Measurements from ENCODE around the gene EFNA4. TPM values are rescaled to one million over a fixed set of nuclear protein-coding genes. Genes with fewer than 3 reads are reported as not detected.
"Not testable (repeated sequence)": the region's sequence is repeated elsewhere in the genome, so short reads cannot be mapped to it uniquely, and the experiment has no call there.

The EFNA4 gene
- total RNA-seq, 2 donors from 2014 or later, result 23.0 to 33.5 TPM

DNA sequence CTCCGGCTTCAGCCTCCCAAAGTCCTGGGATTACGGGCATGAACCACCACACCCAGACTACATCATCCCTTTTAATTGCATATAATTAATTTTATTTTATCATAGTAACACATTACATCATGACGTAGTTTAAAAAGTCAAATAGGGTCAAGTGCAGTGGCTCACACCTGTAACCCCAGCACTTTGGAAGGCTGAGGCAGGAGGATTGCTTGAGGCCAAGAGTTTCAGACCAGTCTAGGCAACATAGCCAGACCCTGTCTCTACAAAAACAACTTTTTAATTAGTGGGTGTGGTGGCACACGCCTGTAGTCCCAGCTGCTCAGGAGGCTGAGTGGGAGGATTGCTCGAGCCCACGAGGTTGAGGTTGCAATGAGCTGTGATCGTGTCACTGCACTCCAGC lies 35.8 kb downstream of the EFNA4 start:
- DNase-seq (no peak), ATAC-seq (peak; percentile 61)
- intact Hi-C loops (cut with DNase I, micrococcal nuclease), result no loop called here

DNA sequence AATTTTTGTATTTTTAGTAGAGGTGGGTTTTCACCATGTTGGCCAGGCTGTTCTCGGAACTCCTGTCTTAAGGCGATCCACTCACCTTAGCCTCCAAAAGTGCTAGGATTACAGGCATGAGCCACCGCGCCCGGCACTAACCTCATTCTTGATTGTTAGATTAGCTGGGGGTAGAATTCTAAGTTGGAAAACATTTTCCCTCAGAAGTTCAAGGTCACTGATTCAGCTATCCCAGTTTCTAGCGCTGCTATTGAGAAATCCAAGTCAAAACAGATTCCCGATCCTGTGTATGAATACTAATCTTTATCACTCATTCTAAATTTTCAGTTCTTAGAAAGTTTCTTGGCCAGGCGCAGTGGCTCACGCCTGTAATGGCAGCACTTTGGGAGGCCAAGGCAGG lies 39.8 kb downstream of the EFNA4 start:
- ATAC-seq (no peak), DNase-seq (no peak)
- intact Hi-C loops (cut with DNase I, micrococcal nuclease), result no loop called here

DNA sequence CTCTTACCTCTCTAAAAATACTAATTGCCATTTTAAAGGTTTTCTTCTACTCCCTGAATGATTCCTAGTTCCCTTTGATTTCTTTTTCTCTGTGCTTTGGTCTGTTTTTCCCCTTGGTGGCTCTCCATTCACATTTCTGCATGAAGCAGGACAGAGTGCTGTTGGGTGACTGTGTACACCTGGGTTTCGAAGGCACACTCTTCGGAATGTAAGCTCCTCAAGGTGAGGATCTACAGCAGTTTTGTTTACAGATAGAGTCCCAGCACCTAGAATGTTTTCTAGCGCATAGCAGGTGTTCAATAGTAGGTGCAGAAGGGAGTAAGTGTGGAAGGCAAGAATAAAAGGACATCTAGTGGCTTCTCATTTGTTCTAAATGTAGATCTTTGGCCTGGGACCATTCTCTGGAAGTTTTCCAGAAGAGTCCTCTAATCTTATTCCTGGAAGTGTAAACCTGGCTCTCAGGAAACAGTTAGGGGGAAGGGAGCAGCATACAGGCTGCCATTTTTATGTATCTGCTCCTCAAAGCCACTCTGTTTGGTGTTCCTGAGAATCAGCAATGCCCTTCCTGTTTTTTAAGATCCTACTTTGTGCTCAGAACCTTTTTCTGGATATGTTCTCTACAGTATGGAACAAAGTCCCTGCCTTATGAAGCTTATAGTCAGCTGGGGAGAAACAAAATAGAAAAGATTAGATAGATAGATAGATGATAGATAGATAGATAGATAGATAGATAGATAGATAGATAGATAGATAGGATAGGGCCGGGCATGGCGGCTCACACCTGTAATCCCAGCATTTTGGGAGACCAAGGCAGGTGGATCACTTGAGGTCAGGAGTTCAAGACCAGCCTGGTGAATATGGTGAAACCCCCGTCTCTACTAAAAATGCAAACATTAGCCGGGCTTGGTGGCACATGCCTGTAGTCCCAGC lies 41.3 kb downstream of the EFNA4 start:
- ATAC-seq, result peak; percentile 10
- no peak for DNase-seq
- intact Hi-C loops (cut with DNase I, micrococcal nuclease), result no loop called here

DNA sequence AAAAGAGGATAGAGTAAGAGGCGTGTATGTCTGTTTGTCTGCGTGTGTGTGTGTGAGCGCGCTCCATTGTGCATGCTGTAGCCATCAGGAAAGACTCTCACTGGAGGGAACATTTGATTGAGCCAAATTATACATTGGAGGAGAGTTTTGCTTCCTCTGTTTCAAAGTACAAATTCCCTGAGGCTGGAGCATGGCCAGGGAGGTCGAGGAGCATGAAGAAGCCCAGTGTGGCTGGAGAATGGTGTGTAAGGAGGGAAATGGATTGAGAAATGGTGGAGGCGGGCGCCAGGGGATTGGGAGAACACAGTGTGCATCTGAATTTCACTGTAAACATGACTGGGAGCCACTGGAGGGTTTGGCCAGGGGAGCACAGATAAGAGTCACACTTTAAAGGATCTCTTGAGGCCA lies 42.1 kb downstream of the EFNA4 start:
- intact Hi-C loops (cut with DNase I, micrococcal nuclease), result no loop called here
- DNase-seq (peak; percentile 62 to 66), ATAC-seq (peak; percentile 69)

DNA sequence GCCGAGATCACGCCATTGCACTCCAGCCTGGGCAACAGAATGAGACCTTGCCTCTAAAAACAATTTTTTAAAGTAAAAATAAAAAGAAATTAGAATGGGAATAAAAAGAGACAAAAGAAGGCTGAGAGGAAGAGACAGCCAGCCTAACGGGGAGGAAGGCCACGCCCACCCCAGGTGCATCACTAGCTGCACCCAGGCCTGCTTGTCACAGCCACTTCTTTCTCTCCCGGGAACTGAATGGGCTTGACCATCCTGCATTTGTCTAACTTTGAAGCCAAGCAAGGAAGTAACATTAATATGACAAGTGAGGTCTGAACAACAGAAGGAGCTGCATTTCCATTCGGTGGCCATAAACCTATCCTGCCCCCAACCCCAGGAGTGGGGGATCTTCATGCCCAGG lies 43.3 kb downstream of the EFNA4 start:
- no peak for ATAC-seq
- intact Hi-C loops (cut with DNase I, micrococcal nuclease), result no loop called here
- DNase-seq, result no peak

DNA sequence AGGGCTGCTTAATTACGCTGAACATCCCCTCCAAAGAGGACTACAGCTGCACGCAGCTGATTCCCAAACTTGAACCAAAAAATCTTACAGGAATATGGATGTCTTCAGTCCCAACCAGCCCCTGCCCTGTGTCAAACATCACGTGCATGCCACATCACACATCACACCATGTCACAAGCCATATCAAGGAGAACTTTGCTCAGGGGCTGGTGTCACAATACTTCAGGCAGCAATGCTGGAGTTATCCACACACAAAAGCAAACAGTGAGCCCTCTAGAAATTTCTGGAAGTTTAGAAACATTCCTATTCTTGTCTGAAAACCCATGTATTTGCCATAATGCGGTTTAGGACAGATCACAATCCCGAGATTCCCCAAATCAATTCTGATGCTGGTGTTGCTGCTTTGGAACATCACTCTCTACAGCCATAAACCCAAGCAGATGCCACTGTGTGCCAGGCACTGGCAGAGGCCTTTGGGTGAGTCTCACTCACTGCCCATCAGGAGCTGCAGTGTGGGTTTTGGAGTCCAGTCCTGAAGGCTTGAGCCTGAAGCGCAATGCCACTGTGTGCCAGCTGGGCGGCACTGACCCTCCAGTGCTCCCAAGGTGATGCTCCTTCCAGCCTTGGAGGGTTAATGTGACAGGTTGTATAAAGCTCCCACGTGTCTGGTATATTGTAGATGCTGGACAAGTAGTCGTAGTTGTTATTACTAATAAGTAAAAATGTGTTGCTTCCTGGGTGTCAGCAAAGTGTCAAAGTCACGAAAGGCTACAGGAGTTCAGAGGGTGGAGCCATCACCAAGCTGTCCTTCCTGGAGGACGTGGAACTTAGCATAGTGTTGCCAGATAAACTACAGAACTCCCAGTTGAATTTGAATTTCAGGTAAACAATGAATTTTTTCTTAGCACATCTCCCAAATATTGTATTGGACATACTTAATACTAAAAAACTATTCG lies 44.0 kb downstream of the EFNA4 start:
- intact Hi-C loops (cut with DNase I, micrococcal nuclease), result no loop called here
- DNase-seq (no peak), ATAC-seq (peak; percentile 63)

DNA sequence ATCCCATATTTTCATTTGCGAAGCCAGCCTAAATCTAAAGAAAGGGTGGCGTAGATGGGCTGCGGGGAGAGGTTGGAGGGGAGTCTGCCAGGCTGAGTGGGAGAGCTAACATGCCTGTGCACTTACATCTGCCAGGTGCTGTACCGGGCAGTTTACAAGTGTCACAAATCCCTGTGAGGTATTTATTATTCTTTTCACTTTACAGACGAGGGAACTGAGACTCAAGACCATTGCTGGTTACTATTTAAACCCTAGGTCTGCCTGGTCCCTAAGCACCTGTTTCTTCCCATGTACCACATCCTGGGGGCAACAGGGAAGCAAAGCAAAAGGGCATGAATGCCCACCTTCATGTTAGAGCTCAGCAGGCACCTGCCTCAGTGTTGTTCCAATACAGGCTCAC lies 44.8 kb downstream of the EFNA4 start:
- DNase-seq, result no peak
- no peak for ATAC-seq
- intact Hi-C loops (cut with DNase I, micrococcal nuclease), result no loop called here

DNA sequence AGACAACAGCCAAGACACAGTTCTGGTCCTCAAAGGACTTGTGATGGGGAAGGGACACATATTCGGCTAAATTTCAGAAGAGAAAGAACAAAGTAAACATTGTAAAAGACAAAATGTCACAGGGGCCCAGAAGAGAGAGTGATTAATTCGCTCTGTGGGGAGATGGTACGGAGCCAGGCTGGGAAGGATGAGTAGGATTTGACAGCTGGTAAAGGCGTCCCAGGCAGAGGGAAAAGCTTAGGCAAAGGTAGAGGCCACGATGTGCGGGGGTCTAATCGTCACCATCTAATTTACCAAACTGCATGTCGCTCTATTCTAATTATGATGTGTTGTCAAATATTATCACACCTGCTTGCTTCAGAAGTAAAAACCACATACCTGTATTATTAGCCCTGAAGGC lies 46.8 kb downstream of the EFNA4 start:
- intact Hi-C loops (cut with DNase I, micrococcal nuclease), result no loop called here
- no peak for ATAC-seq
- DNase-seq, result no peak

DNA sequence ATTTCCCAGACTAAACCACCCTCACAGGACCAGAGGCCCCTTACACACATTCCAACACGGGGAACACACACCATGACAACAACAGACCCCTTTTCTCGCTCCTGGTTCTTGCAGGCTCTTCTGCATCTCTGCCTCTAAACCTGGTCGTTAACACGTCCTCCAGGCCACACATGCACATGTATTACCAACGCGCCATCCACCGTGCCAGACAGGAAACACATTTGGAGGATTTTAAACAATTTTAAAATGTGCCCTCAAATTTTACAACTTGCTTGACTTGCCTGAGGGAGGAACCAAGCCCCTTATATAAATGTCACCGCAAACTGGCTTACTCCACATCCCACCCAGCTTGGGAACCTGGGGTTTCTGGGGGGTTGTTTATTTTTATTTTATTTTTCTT lies 47.3 kb downstream of the EFNA4 start:
- no peak for DNase-seq
- intact Hi-C loops (cut with DNase I, micrococcal nuclease), result no loop called here
- ATAC-seq, result no peak

DNA sequence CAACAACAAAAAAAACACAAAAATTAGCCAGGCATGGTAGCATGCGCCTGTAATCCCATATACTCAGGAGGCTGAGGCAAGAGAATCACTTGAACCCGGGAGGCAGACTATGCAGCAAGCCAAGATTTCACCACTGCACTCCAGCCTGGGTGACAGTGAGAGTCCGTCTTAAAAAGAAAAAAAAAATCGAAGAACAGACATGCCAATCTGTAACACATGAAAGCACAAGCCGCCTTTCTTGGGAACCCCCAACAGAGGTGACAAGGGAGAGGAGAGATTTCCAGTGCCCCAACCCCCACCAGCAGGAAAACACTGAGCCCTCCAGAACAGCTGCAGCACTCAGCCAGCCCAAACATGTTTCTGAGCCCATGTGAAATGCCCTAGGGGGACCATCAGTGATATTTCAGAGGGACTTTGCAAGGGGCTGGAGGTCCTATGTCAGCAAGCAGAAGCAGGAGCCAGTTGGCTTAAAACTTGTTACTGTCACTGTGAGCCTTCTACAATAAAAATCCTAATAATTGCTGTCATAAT lies 50.0 kb downstream of the EFNA4 start:
- DNase-seq (no peak), ATAC-seq (no peak)
- intact Hi-C loops (cut with DNase I, micrococcal nuclease), result no loop called here

DNA sequence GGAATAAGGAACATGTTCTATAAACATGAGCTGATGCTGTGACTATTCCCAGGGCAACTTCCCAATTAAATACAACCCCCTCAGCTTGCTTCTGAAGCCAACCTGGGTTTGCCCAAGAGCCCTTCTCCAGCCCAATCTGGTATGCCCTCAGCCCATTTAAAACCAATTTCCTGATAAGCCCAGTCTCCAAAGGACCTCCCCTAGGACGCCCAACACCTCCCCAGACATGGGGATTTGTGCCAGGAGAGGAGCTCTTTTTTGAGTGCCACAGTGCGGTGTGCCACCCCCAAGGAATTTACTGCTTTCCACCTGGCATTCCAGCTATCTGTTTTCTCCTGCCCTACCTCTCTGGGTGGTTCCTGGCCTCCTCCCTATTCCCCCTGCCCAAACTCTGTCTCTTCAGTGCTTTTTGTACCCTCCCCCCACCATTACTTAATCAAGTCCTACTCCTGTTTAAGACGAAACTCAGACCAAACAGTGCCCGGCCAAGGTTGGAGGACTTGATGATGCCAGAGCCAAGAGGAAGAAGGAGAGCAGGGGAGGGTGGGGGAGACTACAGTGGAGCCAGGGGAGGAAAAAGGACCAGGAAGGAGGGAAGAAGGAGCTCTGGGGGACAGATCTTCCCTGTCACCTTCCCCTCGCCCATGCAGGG lies 52.7 kb downstream of the EFNA4 start:
- DNase-seq (no peak), ATAC-seq (no peak)
- intact Hi-C loops (cut with DNase I, micrococcal nuclease), result no loop called here

DNA sequence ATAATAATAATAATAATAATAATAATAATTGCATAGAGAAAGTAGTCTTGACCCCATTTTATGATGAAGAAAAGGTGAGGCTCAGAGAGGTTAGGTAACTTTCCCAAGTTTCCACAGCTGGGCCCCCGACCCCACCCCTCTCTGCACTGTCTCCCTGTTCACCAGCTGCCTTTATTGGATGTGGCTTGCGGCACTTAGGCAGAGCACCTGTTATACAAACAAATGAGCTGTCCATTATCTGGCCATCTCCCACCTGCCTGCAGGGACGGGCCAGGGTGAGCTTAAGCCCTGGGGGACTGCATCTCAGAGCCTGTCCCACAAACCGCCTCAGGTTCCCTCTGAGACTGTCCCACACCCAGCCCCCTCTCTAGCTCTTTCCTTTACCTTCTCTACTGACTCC lies 54.1 kb downstream of the EFNA4 start:
- ATAC-seq (peak; percentile 50), DNase-seq (peak in 1 of 2 donors; percentile 55)
- intact Hi-C loops (cut with DNase I, micrococcal nuclease), result no loop called here

DNA sequence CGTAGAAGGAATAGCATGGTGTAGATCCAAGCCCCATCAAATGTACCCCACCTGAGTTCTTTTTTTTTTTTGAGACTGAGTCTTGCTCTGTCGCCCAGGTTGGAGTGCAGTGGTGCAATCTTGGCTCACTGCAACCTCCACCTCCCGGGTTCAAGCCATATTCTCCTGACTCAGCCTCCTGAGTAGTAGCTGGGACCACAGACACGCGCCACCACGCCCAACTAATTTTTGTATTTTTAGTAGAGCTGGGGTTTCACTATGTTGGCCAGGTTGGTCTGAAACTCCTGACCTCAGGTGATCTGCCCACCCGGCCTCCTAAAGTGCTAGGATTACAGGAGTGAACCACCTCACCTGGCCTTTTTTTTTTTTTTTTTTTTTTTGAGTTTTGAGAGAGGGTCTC lies 54.5 kb downstream of the EFNA4 start:
- ATAC-seq; DNase-seq; intact Hi-C loops (cut with DNase I, micrococcal nuclease): not testable (repeated sequence)

Other genes starting within 250 kb of the EFNA4 start
- gene KCNN3, start 193.5 kb upstream of the EFNA4 start, total RNA-seq, result 1 to 10 TPM in 1 of 2 donors, under 1 TPM in 1; 0.73 to 3.6 TPM
- 10 to 100 TPM; 33.4 to 34.0 TPM for gene PMVK, start 127.0 kb upstream of the EFNA4 start, total RNA-seq
- 10 to 100 TPM; 33.4 to 61.2 TPM for gene PBXIP1, start 107.6 kb upstream of the EFNA4 start, total RNA-seq
- gene PYGO2, start 102.0 kb upstream of the EFNA4 start, total RNA-seq, result 10 to 100 TPM; 27.0 to 31.3 TPM
- 100 to 1,000 TPM in 1 of 2 donors, 10 to 100 TPM in 1; 95.3 to 108 TPM for gene SHC1, start 93.0 kb upstream of the EFNA4 start, total RNA-seq
- gene CKS1B, start 89.1 kb upstream of the EFNA4 start, total RNA-seq, result 10 to 100 TPM; 22.8 to 35.7 TPM
- gene FLAD1, start 80.4 kb upstream of the EFNA4 start, total RNA-seq, result 10 to 100 TPM; 32.8 to 43.7 TPM
- gene LENEP, start 70.2 kb upstream of the EFNA4 start, total RNA-seq, result under 1 TPM in 1 of 2 donors, not detected in 1; 0.52 TPM
- gene ZBTB7B, start 60.9 kb upstream of the EFNA4 start, total RNA-seq, result 100 to 1,000 TPM; 248 to 326 TPM
- 1 to 10 TPM; 1.5 to 3.6 TPM for gene DCST2, start 30.0 kb upstream of the EFNA4 start, total RNA-seq
- gene DCST1, start 29.9 kb upstream of the EFNA4 start, total RNA-seq, result under 1 TPM in 1 of 2 donors, not detected in 1; 0.21 TPM
- 100 to 1,000 TPM in 1 of 2 donors, 10 to 100 TPM in 1; 88.9 to 160 TPM for gene ADAM15, start 12.4 kb upstream of the EFNA4 start, total RNA-seq
- gene EFNA3, start 15.1 kb downstream of the EFNA4 start, total RNA-seq, result 10 to 100 TPM in 1 of 2 donors, 1 to 10 TPM in 1; 7.7 to 23.1 TPM
- gene EFNA1, start 64.1 kb downstream of the EFNA4 start, total RNA-seq, result 100 to 1,000 TPM in 1 of 2 donors, 10 to 100 TPM in 1; 63.0 to 176 TPM
- 100 to 1,000 TPM in 1 of 2 donors, 10 to 100 TPM in 1; 70.6 to 107 TPM for gene SLC50A1, start 72.1 kb downstream of the EFNA4 start, total RNA-seq
- gene DPM3, start 76.8 kb downstream of the EFNA4 start, total RNA-seq, result 100 to 1,000 TPM in 1 of 2 donors, 10 to 100 TPM in 1; 93.9 to 131 TPM
- 100 to 1,000 TPM; 143 to 164 TPM for gene KRTCAP2, start 109.6 kb downstream of the EFNA4 start, total RNA-seq
- under 1 TPM; 0.28 to 0.52 TPM for gene TRIM46, start 110.1 kb downstream of the EFNA4 start, total RNA-seq
- 10 to 100 TPM; 20.0 to 20.9 TPM for gene THBS3, start 144.2 kb downstream of the EFNA4 start, total RNA-seq
- gene MTX1, start 145.0 kb downstream of the EFNA4 start, total RNA-seq, result 10 to 100 TPM; 36.3 to 46.4 TPM
- gene ENTREP3, start 191.7 kb downstream of the EFNA4 start, total RNA-seq, result 10 to 100 TPM; 19.9 to 21.7 TPM
- gene SCAMP3, start 198.6 kb downstream of the EFNA4 start, total RNA-seq, result 10 to 100 TPM; 43.1 to 53.2 TPM
- 10 to 100 TPM; 34.3 to 41.0 TPM for gene CLK2, start 209.8 kb downstream of the EFNA4 start, total RNA-seq
- 10 to 100 TPM; 11.2 to 21.5 TPM for gene HCN3, start 213.7 kb downstream of the EFNA4 start, total RNA-seq
- gene PKLR, start 237.7 kb downstream of the EFNA4 start, total RNA-seq, result 1 to 10 TPM; 1.0 to 1.9 TPM
- 100 to 1,000 TPM; 192 to 375 TPM for gene FDPS, start 245.1 kb downstream of the EFNA4 start, total RNA-seq

Data from left colon (tissue), 2 donors.